GM19468 (cell line): ENCODE data around the gene RGSL1.
"Not testable (repeated sequence)": the region's sequence is repeated elsewhere in the genome, so short reads cannot be mapped to it uniquely, and the experiment has no call there.

Experiments used
- ATAC-seq: cut with Tn5 transposase; IDR thresholded peaks from one replicate; pipeline ENCODE4 v1.9.1; 2021; ENCODE audit warnings: mild to moderate bottlenecking, moderate library complexity, moderate number of reproducible peaks; ENCODE audit not compliant: unreplicated experiment; ENCODE audit errors: extremely low read depth

The RGSL1 gene

DNA sequence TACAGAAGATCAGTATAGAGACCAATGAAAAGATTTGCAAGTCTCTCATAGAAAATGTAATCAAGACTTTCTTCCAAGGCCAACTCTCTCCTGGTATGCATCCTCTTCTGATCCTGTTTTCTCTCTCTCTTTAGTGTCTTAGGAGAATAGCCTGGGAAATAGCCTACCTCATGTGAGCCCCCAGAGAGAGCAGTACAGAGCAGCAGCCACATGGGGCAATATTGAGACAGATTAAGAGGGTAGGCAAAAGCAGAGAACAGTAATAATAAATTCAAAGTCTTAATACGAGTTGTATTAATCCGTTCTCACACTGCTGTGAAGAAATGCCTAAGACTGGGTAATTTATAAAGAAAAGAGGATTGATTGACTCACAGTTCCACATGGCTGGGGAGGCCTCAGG lies 77.7 kb downstream of the RGSL1 start:
- no peak for ATAC-seq

DNA sequence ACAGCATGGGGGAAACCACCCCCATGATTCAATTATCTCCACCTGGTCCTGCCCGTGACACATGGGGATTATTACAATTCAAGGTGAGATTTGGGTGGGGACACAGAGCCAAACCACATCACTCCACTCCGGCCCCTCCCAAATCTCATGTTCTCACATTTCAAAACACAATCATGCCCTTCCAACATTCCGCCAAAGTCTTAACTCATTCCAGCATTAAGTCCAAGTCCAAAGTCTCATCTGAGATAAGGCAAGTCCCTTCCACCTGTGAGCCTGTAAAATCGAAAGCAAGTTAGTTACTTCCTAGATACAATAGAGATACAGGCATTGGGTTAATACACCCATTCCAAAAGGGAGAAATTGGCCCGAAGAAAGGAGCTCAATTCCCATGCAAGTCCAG lies 78.3 kb downstream of the RGSL1 start:
- ATAC-seq = not testable (repeated sequence)

- no peak for ATAC-seq
Observed at GRCh38 chr1:182533896-182534295, 84.0 kb downstream of the RGSL1 start.

DNA sequence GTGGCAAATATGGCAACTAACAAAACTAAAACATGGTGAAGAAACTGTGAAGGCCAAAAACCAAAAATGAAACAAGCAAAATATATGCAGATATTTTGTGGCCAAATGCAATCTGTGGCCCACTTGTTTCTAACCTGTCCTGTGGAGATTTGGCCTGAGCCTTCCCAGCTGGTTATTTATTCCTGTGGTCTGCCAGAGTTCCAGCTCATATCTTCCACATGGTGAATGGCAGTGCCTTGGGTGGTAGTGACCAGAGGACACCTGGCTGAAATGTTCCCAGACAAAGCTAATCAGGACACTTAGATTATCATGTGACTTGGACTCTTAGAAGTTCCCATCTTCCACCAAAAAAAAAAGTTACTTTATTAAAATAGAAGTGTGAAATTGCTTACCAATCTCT lies 99.4 kb downstream of the RGSL1 start:
- ATAC-seq = no peak

DNA sequence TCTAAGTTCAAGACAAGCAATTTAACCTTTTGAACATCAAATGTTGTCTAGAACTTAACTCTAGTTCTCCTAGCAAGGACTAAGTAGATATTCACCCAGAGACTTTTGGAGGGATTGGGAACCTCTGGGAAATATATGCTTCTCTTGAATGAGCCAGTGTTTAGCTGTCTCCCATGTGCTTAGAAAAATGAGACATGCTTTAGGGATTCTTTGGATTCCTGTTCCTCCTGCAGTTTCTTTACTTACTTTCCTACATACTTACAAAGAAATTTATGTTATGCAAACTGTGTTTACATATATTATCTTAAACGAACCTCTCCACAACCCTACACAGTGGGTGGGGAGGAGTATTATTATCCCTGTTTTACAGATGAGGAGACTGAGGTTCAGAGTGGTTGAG lies 99.9 kb downstream of the RGSL1 start:
- no peak for ATAC-seq

GRCh38 chr1:182552527-182552926 lies 102.6 kb downstream of the RGSL1 start:
- ATAC-seq = no peak

DNA sequence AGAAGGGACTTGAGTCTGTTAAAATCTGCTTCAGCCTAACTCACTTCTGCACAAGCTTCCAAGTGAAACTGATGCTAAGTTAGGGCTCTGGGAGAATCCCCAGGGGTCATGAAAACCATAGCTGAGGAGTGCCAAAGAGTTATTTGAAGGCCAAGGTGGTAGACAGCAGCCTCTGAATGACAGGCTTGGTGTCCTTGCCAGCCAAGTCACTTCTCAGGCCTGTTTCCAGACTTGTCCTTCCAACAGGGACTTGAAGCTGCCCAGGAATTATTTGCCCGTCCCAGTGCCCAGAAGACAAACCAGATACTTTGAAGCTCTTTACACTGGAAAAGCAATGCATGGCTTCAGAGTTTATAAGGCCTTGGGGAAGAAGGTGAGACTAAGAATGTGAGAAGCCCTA lies 105.5 kb downstream of the RGSL1 start:
- no peak for ATAC-seq

DNA sequence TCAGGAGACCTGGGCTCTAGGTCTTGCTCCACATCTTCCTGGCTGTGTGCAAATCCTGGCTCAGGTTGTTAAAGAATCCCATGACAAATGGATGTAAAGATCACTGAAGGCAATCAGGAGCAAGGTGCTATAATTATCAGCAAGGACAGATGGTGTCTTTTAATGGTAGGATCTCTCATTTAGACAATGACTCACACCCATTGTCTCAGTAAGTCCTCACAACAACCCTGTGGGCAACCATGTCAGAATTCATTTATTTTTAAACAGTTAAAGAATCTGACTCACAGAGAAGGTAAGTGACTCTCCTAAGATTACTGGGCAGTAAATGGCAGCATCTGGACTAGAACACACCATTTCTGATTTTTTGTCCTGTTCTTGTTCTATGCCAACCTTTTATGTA lies 106.3 kb downstream of the RGSL1 start:
- ATAC-seq = no peak

- ATAC-seq = no peak
Observed at GRCh38 chr1:182560392-182560984, 110.5 kb downstream of the RGSL1 start.

DNA sequence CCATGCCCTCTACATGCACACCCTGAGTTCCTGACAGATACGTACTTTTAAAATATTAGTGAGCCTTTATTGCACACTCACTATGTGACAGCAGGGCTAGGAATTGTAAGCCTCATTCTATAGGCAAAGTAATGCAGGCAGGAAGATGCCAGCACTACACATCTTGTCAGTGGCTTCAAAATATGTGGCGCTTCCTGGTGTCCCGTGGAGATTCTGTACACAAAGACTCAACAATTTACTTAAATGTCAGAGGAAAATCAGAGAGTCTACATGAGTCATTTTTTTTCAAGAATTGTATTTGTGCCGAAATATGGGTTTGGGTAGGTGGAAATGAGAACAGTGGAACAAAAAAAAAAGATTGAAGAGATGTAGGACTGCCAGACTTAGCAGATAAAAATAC lies 111.5 kb downstream of the RGSL1 start:
- ATAC-seq = no peak

- no peak for ATAC-seq
Observed at GRCh38 chr1:182563095-182563494, 113.1 kb downstream of the RGSL1 start.

DNA sequence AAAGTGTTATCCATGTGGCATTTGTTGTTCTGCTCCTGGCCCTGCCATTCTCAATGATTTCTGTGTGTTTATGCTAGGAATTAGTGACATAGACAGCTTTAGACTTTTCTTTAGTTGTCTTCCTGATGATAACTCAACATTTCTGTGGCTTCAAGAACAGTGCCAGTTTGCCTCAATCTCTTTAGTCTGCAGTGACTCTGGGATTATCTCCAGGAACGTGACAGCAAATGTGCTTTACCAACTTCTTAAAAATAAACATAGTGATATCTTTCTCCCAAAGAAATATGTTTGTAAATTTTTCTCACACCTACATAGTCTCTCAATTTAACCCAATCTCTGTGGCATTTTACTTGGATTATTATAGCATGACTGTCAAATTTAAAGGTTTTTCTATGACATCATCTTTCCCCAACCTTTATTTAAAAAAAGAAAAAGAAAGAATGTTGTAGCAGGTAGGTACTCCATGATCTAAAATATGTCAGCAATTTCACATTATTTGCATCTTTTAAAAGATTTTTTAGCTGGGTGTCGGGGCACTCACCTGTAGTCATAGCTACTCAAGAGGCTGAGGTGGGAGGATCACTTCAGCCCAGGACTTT lies 114.6 kb downstream of the RGSL1 start:
- no peak for ATAC-seq

DNA sequence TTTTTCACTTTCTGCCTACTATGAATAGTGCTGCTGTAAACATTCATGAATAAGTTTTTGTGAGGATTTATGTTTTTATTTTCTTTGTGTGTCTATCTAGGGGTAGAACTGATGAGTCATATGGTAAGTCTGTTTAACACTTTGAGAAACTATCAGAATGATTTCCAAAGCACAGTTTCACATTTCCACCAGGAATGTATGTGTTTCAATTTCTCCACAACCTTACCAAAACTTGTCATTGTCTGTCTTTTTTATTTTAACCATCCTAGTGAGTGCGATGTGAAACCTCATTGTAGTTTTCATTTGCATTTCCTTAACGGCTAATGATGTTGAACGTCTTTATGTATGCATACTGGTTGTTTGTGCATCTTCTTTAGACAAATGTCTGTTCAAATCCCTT lies 115.6 kb downstream of the RGSL1 start:
- ATAC-seq = no peak

DNA sequence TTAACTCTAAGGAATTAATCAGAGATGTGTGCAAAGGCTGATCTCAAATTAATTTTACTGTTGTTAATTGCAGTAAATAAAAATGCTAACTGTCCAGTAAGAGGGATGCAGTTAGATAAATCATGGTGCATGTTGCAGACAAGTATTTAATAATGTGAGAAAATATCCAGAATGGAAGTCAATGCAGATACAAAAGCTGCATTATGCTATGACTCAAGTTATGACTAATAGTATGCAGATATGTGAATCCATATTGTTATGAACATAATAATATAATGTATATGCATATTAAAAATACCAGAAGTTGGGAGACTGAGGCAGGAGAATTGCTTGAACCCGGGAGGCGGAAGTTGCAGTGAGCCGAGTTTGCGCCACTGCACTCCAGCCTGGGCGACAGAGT lies 117.7 kb downstream of the RGSL1 start:
- ATAC-seq = no peak

DNA sequence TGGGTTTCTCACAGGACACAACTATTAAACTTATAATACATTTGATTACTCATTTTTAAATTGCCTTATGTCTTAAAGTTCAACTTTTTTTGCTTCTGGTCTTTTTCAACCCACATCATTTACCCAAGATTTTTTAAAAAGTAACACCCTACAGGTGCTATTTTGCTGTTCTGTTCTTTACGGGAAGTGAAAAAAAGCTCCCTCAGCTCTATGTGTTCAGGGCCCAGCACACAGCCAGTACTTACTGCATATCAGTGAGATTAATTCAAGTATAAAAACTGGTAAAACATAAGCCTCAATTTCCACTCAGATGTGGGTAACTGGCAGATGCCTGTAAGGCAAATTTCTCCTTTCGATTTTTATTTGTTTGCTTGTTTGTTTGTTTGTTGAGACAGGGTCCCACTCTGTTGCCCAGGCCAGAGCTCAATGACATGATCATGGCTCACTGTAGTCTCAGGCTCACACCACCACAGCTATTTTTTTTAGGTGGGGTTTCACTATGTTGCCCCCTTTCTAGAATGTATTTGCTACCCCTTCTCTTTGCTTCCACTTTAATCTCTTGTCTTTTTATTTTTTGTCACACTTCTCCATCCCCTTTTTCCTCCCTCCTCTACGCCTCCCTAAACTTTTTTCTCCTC lies 118.8 kb downstream of the RGSL1 start:
- ATAC-seq = no peak

- no peak for ATAC-seq
Observed at GRCh38 chr1:182569939-182570610, 120.1 kb downstream of the RGSL1 start.

- ATAC-seq = no peak
Observed at GRCh38 chr1:182570611-182570970, 120.6 kb downstream of the RGSL1 start.

GRCh38 chr1:182574156-182574555 lies 124.2 kb downstream of the RGSL1 start:
- no peak for ATAC-seq

DNA sequence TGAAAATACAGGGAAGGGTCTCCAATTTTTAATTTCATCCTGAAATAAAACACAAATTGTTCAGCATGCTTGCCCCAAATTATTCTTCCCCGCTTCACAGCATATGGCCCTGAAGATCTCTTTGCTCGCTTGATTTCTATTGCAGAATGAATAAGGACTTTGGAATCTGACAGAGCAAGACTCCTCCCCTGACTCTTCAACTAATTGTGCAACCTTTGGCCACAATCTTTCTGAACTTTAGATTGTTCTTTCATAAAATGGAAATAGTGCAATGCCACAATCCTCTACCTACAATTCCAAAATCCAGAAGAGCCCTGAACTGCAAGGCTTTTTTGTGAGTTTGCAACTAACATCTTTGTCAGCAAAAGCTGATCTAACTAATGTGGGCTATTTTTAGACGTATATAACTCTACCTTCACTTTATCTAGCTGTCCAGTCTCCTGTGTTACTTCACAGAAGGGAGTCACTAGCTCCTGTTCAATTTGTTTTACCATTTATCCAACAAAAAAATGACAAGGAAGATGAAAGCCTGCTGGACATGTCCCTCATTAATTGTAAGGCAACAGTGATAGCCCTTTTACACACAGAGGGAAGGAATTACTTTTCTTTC lies 125.7 kb downstream of the RGSL1 start:
- ATAC-seq = no peak

- no peak for ATAC-seq
Observed at GRCh38 chr1:182580736-182581135, 130.8 kb downstream of the RGSL1 start.

- no peak for ATAC-seq
Observed at GRCh38 chr1:182584746-182585145, 134.8 kb downstream of the RGSL1 start.
